HG03159 (cell line): ENCODE data around the gene EML3.
"Not testable (repeated sequence)": the region's sequence is repeated elsewhere in the genome, so short reads cannot be mapped to it uniquely, and the experiment has no call there.

ENCODE experiments used
- ATAC-seq: cut with Tn5 transposase; IDR thresholded peaks from one replicate; pipeline ENCODE4 v1.9.1; 2021; ENCODE audit warnings: mild to moderate bottlenecking, moderate library complexity; ENCODE audit not compliant: unreplicated experiment

The EML3 gene

GRCh38 chr11:62621027-62621566, 8.5 kb upstream of the EML3 start:
- ATAC-seq = no peak

GRCh38 chr11:62616957-62617356, 4.4 kb upstream of the EML3 start:
- not testable (repeated sequence) for ATAC-seq

- no peak for ATAC-seq
Measured at GRCh38 chr11:62615521-62615920, 2.9 kb upstream of the EML3 start.

- no peak for ATAC-seq
Measured at GRCh38 chr11:62614275-62614674, 1.7 kb upstream of the EML3 start.

- no peak for ATAC-seq
Measured at GRCh38 chr11:62613291-62613778, 760 bp upstream of the EML3 start.

GRCh38 chr11:62611705-62612365, 740 bp downstream of the EML3 start:
- peak; percentile 16 for ATAC-seq

GRCh38 chr11:62610814-62611704, 1.5 kb downstream of the EML3 start:
- no peak for ATAC-seq

GRCh38 chr11:62610403-62610802, 2.2 kb downstream of the EML3 start:
- ATAC-seq = no peak

GRCh38 chr11:62608776-62609175, 3.8 kb downstream of the EML3 start:
- no peak for ATAC-seq

- no peak for ATAC-seq
Measured at GRCh38 chr11:62607714-62608113, 4.9 kb downstream of the EML3 start.

- ATAC-seq = no peak
Measured at GRCh38 chr11:62605902-62606301, 6.7 kb downstream of the EML3 start.

- no peak for ATAC-seq
Measured at GRCh38 chr11:62605467-62605866, 7.1 kb downstream of the EML3 start.

GRCh38 chr11:62604460-62605120, 8.0 kb downstream of the EML3 start:
- ATAC-seq = no peak

GRCh38 chr11:62603776-62604299, 8.7 kb downstream of the EML3 start:
- ATAC-seq = no peak

GRCh38 chr11:62603072-62603408, 9.5 kb downstream of the EML3 start:
- ATAC-seq = no peak

- no peak for ATAC-seq
Measured at GRCh38 chr11:62602141-62603071, 10.2 kb downstream of the EML3 start.

- peak; percentile 75 for ATAC-seq
Measured at GRCh38 chr11:62601372-62602140, 11.0 kb downstream of the EML3 start, which contains the start of gene MTA2. Gene MTA2 (minus strand): TSS chr11:62601865. CDS start chr11:62601450, 415 bp downstream.

GRCh38 chr11:62601122-62601371, 11.5 kb downstream of the EML3 start:
- ATAC-seq = peak; percentile 6

GRCh38 chr11:62600367-62601121, 12.0 kb downstream of the EML3 start:
- no peak for ATAC-seq
